HG02623 (cell line): ENCODE data around the gene TCHHL1.

Experiments used
- ATAC-seq: cut with Tn5 transposase; IDR thresholded peaks from one replicate; pipeline ENCODE4 v1.9.1; 2021; ENCODE audit warnings: moderate library complexity; ENCODE audit not compliant: unreplicated experiment

TCHHL1 gene

GRCh38 chr1:152089014-152089674 lies at the start of gene TCHHL1:
Gene TCHHL1, minus strand, starts transcription at chr1:152089064. Its CDS starts 921 bp downstream, at chr1:152088143.
- no peak for ATAC-seq

GRCh38 chr1:152137215-152137614 lies 48.4 kb upstream of the TCHHL1 start:
- no peak for ATAC-seq

GRCh38 chr1:152130186-152130585 lies 41.3 kb upstream of the TCHHL1 start:
- ATAC-seq: no peak

GRCh38 chr1:152127673-152128072 lies 38.8 kb upstream of the TCHHL1 start:
- no peak for ATAC-seq

- ATAC-seq: no peak
Observed at GRCh38 chr1:152125834-152126443, 37.1 kb upstream of the TCHHL1 start.

GRCh38 chr1:152118915-152119314 lies 30.1 kb upstream of the TCHHL1 start:
- no peak for ATAC-seq

- no peak for ATAC-seq
Observed at GRCh38 chr1:152115344-152115743, 26.5 kb upstream of the TCHHL1 start, which contains the start of gene TCHH. Gene TCHH, minus strand, starts transcription at chr1:152115444. Its CDS starts 1,364 bp downstream, at chr1:152114080.

- ATAC-seq: no peak
Observed at GRCh38 chr1:152112885-152113432, 24.1 kb upstream of the TCHHL1 start.

GRCh38 chr1:152112101-152112884 lies 23.4 kb upstream of the TCHHL1 start:
- ATAC-seq: no peak

- ATAC-seq: no peak
Observed at GRCh38 chr1:152111515-152111968, 22.7 kb upstream of the TCHHL1 start.

GRCh38 chr1:152110860-152111514 lies 22.1 kb upstream of the TCHHL1 start:
- no peak for ATAC-seq

- no peak for ATAC-seq
Observed at GRCh38 chr1:152110365-152110859, 21.5 kb upstream of the TCHHL1 start.

GRCh38 chr1:152109998-152110294 lies 21.1 kb upstream of the TCHHL1 start:
- ATAC-seq: no peak

- no peak for ATAC-seq
Observed at GRCh38 chr1:152109231-152109997, 20.6 kb upstream of the TCHHL1 start.

GRCh38 chr1:152108882-152109222 lies 20.0 kb upstream of the TCHHL1 start:
- ATAC-seq: no peak

- no peak for ATAC-seq
Observed at GRCh38 chr1:152107984-152108881, 19.4 kb upstream of the TCHHL1 start.

GRCh38 chr1:152107031-152107983 lies 18.4 kb upstream of the TCHHL1 start:
- ATAC-seq: no peak

GRCh38 chr1:152104854-152105253 lies 16.0 kb upstream of the TCHHL1 start:
- ATAC-seq: no peak
